WI38 (cell line): ENCODE results near the gene LDAH.

ENCODE experiments used
- H3K4me3 ChIP-seq: 2 replicates; pipeline ENCODE4 v1.5.1; 2011; ENCODE audit warnings: low read depth, mild to moderate bottlenecking, control low read depth, low read length
- TF ChIP-seq, protein P1 (sequence below): IDR thresholded peaks from 2 replicates; pipeline ENCODE4 v1.5.1; 2012; ENCODE audit warnings: low read depth, mild to moderate bottlenecking, control low read depth, low read length

The LDAH gene

GRCh38 chr2:20822535-20823490 lies at the start of gene LDAH:
Gene LDAH (minus strand): TSS chr2:20823101. CDS start chr2:20801463, 21,638 bp downstream.
- peak within 1 kb of the TSS; percentile 80 for H3K4me3 ChIP-seq
- TF ChIP-seq, protein P1, sequence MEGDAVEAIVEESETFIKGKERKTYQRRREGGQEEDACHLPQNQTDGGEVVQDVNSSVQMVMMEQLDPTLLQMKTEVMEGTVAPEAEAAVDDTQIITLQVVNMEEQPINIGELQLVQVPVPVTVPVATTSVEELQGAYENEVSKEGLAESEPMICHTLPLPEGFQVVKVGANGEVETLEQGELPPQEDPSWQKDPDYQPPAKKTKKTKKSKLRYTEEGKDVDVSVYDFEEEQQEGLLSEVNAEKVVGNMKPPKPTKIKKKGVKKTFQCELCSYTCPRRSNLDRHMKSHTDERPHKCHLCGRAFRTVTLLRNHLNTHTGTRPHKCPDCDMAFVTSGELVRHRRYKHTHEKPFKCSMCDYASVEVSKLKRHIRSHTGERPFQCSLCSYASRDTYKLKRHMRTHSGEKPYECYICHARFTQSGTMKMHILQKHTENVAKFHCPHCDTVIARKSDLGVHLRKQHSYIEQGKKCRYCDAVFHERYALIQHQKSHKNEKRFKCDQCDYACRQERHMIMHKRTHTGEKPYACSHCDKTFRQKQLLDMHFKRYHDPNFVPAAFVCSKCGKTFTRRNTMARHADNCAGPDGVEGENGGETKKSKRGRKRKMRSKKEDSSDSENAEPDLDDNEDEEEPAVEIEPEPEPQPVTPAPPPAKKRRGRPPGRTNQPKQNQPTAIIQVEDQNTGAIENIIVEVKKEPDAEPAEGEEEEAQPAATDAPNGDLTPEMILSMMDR, result no peak

DNA sequence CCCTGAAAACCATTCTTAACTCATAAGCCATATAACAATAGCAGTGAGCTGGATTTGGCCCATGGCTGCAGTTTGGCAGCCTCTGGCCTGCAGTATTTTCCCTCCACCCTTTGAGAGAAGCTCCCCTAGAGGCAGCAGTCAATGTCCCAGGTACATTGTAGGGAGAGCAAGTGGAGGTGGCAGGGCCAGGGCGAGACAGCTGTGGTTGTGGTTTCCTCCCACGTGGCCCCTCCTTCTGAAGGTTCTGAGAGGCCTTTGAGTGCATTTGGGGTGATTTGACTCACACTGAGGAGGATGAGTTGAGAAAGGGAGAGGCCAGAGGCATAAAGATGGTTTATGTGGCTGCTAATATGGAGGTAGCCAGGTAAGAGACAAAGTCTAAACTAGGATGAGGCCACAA lies 45.5 kb upstream of the LDAH start:
- H3K4me3 ChIP-seq, result no peak overlapping the region
- TF ChIP-seq, protein P1, result no peak

GRCh38 chr2:20862850-20863249 lies 39.9 kb upstream of the LDAH start:
- TF ChIP-seq, protein P1, result no peak
- no peak overlapping the region for H3K4me3 ChIP-seq

DNA sequence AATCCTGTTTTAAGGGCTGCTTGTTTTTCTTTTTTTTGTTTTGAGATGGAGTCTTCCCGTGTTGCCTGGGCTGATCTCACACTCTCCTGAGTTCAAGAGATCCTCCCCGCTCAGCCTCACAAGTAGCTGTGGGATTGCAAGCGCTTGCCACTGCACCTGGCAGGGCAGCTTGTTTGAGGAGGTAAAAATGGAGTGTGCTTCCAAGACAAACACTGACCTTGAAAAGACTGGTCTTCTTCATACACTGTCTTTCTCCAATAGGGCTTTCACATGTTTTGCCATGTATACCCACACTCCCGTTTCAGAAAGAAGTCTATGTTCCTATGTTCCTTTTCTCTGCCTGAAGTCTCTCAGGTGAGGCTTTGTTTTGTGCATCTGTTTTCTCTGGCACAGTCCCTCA lies 32.6 kb upstream of the LDAH start:
- no peak overlapping the region for H3K4me3 ChIP-seq
- TF ChIP-seq, protein P1, result no peak

- TF ChIP-seq, protein P1, result no peak
- no peak overlapping the region for H3K4me3 ChIP-seq
These were observed 29.8 kb upstream of the LDAH start for GRCh38 chr2:20852670-20853069.

DNA sequence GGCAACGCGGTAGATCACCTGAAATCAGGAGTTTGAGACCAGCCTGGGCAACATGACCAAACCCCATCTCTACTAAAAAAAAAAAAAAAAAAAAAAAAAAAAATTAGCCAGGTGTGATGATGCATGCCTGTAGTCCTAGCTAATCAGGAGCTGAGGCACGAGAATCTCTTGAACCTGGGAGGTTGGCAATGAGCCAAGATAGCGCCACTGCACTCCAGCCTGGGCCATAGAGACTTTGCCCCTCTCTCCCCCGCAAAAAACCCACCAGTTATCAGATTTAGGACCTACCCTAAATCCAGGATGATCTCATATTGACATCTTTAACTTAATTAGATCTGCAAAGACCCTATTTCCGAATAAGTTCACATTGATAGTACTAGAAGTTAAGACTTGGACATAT lies 29.2 kb upstream of the LDAH start:
- no peak overlapping the region for H3K4me3 ChIP-seq
- TF ChIP-seq, protein P1, result no peak

GRCh38 chr2:20844246-20844645 lies 21.3 kb upstream of the LDAH start:
- TF ChIP-seq, protein P1, result no peak
- no peak overlapping the region for H3K4me3 ChIP-seq
